Activated CD8-positive, alpha-beta memory T cell treated with anti-CD3 and anti-CD28 coated beads for 24 hours (primary cell): ENCODE results near the gene TPR.

Source experiments
- DNase-seq: peaks from one replicate; pipeline ENCODE4 v3.0.0-alpha.2; 2020

TPR gene

DNA sequence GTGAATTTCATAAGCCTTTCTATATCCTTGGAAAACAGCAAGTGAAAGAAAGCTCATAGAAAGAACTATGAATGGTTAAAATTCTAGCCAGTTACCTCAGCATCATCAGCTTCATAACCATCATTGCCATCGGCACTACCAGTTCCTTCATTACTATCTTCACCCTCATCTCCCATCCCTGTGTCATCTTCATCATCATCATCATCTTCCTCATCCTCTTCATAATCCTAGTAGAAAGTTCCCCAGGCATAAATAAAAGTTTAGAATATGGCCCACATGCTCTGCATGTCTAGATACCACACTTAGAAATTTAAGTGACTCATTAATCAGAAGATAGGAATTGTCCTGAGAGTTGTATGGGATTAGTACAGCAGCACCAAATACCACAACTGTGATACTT is 49.0 kb downstream of the TPR start:
- DNase-seq = no peak

DNA sequence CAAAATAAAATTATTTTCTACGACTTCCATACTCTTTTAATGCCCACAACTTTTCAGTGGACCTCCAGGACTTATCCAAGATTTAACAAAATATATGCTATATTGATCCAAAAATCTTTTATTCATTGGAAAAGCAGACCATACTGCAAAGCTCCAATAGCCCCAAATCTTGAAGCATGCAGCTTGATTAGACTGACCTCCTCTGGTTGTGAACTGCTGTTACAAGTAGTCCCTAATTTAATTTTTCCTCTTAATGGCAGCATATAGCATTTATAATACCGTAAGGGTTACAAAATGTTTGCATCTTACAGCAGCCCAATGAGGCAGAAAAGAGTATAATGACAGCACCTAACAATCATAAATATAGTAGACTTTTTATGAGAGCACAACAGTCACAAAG is 49.8 kb downstream of the TPR start:
- DNase-seq = no peak

DNA sequence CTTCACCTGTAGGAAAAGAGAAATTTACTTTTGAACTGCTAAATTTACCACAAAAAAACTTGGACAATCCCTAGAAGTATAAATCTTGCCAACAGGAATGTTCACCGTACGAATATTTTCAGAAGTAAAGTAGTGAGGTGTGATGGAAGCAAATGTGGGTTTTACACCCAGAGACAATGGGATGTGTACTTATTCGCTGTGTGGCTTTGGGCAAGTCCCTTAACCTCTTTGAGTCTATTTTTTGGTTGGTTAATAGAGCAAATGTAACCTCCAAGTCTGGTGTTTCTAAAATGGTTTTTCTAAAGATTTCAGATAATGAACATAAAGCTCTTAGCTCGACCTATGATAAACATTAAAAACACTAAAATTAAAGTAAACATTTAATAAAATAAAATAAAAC is 51.2 kb downstream of the TPR start:
- no peak for DNase-seq

DNA sequence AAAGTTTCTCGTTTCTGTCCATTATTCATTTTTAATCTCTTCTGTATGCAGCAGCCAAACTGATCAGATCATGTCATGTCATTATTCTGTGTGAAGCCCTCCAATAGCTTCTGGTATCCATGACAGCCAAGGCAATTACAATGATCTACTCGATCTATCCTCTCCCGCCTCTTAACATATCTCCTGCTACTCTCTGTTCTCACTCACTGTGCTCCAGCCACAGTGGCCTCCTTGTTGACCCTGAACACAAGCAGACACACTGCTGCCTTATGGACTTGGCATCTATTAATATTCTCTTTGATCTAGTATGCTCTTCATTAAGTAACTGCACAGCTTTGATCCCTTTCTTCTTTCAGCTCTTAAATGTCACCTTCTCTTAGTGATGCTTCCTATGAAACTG is 59.5 kb downstream of the TPR start:
- DNase-seq = no peak

DNA sequence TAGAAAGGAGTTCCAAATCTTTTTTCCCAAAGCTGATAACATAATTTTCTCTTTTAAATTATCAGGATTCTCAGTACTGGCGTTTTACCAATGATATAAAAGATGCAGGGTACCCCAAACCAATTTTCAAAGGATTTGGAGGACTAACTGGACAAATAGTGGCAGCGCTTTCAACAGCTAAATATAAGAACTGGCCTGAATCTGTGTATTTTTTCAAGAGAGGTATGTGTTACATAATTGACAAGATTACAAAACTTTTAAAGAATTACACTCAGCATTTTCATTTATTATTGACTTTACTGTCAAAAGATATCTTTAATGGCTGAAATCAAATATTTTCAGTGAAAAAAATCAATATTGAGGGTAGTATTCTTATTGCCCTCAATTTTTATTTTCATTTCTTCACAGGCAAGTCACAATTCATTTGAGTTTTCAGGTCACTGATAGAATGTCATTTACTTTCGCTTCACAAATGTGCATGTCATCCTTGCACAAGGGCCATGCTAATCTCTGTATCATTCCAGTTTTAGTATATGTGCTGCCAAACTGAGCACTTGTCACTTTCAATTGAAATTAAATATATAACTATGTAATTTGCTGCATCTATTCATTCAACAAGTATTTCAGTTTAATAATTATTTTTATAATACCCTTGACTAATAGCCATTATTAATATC is 63.5 kb downstream of the TPR start:
- DNase-seq = no peak

DNA sequence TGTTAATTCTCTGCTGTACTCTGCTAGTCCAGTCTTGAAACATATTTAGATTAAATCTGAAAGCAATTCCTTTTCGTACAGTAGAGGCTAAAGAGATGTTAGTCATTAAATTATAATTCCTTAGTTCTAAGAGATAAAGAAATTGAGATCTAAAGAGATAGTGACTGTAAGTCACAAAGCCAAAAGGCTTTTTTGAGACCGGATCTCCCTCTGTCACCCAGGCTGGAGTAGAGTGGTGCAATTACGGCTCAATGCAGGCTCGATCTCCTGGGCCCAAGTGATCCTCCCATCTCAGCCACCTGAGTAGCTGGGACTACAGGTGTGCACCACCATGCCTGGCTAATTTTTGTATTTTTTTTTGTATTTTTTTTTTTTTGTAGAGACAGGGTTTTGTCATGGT is 64.7 kb downstream of the TPR start:
- DNase-seq = no peak

DNA sequence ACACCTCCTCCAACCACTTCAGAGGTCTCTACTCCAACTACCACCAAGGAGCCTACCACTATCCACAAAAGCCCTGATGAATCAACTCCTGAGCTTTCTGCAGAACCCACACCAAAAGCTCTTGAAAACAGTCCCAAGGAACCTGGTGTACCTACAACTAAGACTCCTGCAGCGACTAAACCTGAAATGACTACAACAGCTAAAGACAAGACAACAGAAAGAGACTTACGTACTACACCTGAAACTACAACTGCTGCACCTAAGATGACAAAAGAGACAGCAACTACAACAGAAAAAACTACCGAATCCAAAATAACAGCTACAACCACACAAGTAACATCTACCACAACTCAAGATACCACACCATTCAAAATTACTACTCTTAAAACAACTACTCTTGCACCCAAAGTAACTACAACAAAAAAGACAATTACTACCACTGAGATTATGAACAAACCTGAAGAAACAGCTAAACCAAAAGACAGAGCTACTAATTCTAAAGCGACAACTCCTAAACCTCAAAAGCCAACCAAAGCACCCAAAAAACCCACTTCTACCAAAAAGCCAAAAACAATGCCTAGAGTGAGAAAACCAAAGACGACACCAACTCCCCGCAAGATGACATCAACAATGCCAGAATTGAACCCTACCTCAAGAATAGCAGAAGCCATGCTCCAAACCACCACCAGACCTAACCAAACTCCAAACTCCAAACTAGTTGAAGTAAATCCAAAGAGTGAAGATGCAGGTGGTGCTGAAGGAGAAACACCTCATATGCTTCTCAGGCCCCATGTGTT is 66.6 kb downstream of the TPR start:
- DNase-seq = no peak

DNA sequence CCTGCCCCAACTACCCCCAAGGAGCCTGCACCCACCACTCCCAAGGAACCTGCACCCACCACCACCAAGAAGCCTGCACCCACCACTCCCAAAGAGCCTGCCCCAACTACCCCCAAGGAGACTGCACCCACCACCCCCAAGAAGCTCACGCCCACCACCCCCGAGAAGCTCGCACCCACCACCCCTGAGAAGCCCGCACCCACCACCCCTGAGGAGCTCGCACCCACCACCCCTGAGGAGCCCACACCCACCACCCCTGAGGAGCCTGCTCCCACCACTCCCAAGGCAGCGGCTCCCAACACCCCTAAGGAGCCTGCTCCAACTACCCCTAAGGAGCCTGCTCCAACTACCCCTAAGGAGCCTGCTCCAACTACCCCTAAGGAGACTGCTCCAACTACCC is 67.6 kb downstream of the TPR start:
- no peak for DNase-seq

DNA sequence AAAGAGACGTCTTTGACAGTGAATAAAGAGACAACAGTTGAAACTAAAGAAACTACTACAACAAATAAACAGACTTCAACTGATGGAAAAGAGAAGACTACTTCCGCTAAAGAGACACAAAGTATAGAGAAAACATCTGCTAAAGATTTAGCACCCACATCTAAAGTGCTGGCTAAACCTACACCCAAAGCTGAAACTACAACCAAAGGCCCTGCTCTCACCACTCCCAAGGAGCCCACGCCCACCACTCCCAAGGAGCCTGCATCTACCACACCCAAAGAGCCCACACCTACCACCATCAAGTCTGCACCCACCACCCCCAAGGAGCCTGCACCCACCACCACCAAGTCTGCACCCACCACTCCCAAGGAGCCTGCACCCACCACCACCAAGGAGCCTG is 68.5 kb downstream of the TPR start:
- DNase-seq = no peak

DNA sequence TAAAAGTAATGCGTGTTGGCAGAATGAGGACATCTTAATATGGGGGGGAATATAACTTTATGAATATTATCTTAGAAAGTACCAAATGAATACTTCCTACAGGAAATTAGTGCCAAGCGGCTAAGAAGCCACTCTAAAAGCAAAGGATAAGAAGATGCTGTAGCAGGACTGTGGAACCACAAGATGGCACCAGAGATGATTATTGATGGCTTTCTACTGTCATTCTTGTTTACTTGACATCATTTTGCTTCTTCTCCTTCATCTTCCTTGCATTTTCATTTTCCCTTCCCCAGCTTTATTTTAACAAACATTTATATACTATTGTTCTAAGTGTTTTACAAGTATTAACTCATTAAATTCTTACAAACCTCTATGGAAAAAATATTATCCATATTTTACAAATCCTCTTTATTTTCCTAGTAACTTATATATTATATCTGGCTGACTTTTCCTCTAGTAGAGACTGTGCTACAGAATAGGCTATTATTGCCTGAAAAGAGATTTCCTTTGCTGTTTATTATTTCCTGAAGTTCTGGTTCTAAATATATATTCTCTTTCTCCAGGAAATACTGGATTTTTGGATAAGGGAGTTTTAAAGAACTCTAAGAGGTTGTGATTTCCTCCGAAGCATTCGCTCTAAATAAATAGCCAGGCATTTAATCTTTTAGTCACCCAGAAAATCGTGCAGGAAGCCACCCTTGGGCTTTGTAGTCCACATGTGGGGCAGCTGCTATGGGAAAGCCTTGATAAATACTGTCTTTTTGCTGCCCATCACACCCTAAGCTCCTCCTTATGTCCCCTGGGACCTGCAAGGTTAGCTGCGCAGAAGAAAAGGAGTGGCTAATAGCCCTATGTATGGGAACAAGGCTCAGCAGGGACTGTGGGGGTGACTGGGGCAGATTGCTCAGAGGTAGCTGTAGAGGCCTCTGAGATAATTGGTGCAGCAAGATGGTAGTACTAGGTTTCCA is 69.8 kb downstream of the TPR start:
- DNase-seq = no peak

DNA sequence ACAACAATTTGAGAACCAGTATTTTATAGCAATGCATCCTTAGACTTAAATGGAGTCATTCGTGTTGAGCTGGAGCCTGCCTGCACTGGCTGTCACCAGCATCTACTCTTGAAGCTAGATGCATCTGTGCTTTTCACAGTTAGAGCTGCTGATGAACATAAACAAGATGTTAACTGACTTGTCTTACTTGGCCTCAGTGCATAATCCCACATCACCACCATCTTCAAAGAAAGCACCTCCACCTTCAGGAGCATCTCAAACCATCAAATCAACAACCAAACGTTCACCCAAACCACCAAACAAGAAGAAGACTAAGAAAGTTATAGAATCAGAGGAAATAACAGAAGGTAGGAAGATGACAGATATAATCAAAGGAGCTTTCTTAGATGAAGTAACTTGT is 71.1 kb downstream of the TPR start:
- DNase-seq = no peak

DNA sequence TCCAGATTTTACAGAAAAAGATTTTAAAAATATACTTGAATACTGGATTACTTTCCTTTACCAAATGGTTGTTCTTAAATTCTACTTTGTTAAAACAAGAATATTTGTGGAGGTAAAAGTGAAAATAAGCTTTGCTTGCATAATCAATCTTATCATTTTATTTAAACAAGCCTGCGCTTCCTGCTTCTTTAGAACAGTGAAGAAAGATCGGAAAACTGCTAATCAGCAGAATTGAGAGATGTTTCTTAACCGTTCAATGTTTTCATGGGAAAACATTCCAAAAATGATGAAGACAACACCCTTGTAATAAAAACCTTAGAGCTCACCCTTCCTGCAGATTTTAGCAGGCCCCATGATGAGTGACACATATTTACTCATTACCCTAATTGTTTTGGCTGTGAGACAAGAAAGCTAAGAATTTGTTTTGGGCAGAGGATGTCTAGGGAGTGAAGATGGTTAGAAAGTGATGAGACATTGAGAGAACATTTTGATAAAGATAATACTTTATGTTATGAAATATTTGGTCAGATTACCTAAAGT is 72.6 kb downstream of the TPR start:
- no peak for DNase-seq

DNA sequence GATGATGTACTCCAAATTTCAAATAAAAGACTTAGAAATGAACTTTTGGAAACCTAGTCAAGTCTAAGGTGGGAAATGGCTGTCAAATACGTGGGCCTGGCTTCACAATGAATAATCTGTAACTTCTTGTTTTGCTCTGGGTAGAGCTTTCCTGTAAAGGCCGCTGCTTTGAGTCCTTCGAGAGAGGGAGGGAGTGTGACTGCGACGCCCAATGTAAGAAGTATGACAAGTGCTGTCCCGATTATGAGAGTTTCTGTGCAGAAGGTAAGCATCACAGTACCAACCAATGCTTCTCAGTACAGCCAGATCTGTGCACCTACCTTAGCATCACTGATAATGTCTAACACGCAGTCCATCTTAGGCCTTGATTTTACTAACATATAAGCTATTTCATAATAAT is 73.6 kb downstream of the TPR start:
- no peak for DNase-seq

DNA sequence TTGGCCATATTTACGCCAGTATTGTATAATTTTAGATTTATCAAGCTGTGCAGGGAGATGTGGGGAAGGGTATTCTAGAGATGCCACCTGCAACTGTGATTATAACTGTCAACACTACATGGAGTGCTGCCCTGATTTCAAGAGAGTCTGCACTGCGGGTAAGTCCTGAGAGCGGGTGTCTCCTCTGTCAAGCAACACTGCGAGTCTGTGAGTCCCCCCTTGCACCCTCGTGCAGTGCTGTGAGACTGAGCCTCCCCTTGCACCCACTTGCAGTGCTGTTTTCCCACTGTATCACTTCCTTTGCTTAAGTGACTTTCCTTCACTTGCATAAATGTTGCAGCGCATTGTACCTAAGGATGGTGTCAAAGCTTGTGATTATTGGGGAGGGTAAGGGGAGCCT is 75.0 kb downstream of the TPR start:
- DNase-seq = no peak

DNA sequence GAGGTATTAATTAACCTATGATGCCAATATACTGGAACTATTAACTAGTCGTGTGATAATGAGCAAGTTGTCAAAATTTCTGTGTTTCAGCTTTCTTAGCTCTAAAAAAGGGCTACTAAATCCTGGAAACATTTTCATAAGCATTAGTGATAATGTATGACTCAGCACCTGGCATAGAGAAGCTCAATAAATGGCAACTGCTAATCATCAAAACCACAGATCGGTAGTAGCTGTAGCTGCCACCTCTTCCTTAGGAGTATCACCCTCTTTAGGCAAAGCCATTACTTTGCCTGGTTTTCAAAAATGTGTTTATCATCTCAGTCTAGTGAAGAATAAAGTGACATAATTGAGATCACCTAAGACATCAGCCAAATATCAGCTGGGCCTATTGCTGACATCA is 75.5 kb downstream of the TPR start:
- DNase-seq = no peak

DNA sequence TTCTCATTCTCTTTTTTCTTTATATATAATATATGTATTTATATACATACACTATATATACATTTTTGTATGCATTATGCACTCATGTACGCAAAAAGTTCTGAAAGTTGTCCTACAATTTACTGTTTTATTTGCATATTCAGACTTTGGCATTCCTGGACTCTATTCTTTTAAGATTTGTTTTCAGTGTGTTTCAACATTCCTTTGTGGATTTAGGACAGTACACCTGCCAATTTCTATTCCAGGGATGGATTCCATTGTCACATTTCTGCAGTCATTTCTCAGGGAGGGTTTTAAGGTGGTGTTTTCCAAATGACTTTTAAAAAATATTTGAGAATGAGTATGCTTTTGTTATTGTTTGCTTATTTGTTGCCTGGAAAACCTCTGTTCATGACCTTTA is 76.2 kb downstream of the TPR start:
- DNase-seq = no peak

DNA sequence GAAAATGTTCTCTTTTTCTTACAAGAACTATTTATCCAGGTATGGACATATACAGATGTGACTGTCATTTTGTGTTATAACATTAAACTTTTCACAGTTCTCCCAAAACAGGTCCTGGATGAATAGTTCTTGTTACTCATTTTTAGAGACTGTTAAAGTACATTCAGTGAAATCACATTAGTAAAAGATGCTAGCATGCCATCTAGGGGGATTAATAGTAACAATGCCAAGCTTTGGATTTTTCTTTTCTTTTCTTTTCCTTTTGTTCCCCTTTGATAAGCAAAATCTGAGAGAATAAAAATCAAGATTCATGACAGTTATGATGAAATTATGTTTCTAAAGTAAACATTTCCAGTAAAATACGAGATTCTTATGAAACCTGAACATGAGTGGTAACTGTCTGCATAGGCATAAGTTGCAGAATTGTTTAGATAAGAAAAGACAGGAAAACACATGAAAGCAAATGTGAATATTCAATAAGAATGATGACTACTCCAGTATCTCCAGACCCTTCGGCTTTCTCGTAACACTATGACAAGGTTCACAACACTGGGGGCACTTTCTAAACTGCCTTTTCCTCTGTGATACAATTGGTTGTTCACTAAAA is 77.5 kb downstream of the TPR start:
- DNase-seq = no peak

DNA sequence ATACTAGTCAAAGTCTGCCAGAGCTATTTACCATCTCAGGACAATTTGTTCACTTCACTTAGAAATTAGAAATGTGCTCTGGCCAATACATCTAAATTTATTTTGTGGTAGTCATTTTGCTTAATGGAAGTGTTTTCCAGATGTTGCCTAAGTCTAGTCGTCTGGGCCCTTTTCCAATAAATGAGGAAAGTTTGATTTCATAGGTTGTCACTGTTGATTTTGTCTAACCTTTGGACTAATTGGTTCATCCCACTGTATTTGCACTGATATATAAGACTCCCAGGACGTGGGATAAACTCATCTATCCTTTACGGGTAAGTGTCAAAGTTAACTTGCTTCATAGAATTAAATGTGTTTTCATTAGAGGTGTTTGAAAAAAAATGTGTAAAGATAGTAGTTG is 79.1 kb downstream of the TPR start, which contains the start of gene PRG4:
Gene PRG4 (plus strand): TSS at position 300 of the 400 bp plus-strand sequence.
- no peak for DNase-seq

DNA sequence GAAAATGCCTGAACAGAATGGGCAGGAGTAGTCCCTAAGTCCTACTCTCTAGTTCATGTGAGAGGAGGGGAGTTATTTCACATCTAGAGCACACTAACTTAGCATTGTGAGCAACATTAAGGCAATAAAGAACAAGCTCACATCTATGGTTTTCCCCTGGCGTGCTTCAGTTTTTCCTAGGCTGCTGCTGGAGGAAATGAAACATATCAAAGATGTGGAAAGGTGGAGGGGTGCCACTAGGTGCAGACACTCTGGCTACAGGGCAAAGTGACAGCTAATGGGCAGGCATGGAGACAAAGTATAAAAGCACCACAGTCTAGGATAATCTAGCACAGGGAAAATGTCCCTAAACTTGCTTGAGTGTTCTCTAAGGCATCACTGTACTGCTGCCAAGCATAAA is 82.2 kb downstream of the TPR start:
- no peak for DNase-seq

DNA sequence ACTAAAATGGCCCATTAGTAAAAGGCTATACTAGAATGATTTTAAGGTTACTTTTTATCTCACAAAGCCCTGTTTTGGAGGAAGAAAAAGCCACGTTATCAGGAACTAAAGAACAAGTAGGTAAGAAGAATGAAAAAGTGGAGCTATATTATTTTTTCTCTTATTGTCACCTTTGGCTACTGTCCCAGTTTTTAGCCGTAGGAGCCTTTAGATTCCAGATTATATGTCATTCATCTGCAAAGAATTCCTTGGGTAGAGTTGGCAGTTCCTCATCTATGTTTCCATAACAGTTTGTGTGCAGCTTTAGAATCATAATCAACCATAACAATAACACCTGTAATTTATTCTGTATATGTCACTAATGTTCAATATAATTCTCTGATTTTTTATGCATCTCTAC is 83.8 kb downstream of the TPR start:
- no peak for DNase-seq

DNA sequence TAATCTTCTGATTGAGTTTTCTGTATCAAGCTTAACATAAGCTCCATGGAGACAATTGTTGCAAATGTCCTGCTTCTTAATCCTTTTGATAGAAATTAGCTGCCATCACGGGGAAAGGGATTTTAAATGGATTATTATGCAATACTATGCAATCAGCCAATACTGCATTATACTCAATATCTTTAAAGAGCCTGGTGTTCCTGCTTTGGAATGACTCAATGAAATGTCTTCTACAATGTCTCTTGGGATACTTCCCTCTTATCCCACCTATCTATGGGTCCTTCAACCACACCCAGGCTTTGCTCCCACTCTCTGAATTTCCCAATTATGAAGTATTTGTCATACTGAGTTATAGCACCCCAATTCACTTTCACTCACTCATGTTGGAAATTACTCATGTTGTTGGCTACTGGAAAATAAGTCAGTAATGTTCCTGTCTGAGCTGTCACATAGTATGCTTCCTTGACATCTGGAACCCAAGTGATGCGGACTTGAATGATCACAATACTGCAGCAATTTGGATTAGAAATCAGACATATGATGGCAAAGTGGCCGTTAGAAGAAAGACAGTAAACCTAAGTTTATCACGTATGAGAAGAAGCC is 85.0 kb downstream of the TPR start:
- no peak for DNase-seq

DNA sequence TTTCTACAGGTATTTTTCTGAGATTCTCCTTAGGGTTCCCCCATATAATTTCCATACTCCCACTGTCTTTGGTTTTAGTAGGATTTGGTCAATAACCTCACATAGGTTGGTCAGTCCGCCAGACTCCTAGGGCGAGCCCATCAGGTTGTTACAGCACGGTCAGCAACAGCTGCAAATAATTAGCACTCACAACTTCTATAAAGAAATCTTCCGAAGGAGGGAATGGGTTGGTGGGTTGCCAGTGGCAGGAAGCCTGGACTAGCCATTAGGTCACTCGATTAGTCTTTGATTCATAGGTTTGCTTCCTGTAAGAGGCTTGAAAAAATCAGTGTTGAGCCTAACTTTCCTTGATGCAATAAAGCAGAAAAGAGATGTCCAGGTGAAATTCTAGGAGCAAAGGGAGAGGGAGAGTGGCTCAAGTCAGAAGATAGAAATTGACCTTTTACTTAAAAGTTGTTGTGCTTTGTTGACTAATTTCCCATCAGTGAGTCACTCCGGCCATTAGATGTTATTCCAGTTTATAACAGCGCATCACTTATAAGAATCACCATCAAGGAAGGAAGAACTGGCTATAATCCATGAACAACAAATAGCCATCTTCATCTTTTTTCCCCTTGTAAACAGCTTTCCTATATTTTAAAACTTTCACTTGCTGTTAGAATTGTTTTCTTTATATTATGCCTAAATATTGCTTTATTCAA is 88.3 kb downstream of the TPR start:
- DNase-seq = no peak
